HG02884 (cell line): Measurements from ENCODE around the gene COPZ2.
"Not testable (repeated sequence)": the region's sequence is repeated elsewhere in the genome, so short reads cannot be mapped to it uniquely, and the experiment has no call there.

ENCODE experiments used
- ATAC-seq: cut with Tn5 transposase; IDR thresholded peaks from one replicate; pipeline ENCODE4 v1.9.1; 2021; ENCODE audit warnings: mild to moderate bottlenecking, moderate library complexity; ENCODE audit not compliant: unreplicated experiment

The COPZ2 gene

DNA sequence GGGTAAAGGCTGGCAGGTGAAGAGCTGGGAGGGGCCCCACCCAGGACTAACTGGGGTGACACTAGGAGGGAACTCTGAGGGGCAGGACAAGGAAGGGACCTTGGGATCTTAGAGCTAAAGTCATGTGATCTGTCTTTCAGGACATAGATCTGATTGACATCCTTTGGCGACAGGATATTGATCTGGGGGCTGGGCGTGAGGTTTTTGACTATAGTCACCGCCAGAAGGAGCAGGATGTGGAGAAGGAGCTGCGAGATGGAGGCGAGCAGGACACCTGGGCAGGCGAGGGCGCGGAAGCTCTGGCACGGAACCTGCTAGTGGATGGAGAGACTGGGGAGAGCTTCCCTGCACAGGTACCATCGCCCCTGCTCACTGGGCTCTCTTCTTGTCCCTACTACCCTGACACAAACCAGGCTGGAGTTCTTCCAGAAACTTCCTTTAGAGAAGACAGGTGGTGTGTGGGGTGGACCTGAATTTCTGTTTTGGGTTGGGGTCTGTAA lies 18.7 kb upstream of the COPZ2 start:
- no peak for ATAC-seq

DNA sequence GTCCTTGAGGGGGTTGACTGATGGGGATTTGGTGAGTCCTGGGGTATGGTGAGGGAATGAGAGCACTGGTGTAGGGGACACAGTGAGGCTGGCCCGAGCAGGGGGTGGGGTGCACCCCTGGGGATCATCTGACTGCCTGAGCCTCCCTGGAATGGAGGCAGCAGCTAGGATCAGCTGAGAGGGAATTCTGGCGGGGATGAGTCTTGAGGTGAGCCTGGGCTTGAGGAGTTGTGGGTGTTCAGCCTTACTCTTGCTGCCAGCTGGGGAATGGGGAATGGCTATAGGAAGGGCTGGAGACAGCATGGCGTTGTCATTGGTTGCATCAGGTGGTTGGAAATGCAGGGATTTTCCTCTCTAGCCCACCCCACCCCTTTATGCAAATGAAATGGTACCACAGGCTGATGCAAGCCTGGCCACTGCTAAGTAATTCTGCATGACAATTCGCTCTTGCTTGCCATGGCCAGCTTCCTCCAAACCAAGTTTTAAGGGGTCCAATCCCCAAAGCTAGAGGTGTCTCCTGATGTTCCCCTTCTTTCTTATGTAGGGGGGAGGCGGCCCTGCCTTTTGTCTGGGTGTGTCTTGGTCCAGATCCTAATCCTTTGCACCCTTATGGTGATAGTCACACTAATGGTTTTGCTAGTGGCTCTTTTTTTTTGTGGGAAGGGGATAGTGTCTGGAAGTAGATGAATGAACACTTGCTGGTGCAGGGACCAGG lies 18.1 kb upstream of the COPZ2 start:
- no peak for ATAC-seq

DNA sequence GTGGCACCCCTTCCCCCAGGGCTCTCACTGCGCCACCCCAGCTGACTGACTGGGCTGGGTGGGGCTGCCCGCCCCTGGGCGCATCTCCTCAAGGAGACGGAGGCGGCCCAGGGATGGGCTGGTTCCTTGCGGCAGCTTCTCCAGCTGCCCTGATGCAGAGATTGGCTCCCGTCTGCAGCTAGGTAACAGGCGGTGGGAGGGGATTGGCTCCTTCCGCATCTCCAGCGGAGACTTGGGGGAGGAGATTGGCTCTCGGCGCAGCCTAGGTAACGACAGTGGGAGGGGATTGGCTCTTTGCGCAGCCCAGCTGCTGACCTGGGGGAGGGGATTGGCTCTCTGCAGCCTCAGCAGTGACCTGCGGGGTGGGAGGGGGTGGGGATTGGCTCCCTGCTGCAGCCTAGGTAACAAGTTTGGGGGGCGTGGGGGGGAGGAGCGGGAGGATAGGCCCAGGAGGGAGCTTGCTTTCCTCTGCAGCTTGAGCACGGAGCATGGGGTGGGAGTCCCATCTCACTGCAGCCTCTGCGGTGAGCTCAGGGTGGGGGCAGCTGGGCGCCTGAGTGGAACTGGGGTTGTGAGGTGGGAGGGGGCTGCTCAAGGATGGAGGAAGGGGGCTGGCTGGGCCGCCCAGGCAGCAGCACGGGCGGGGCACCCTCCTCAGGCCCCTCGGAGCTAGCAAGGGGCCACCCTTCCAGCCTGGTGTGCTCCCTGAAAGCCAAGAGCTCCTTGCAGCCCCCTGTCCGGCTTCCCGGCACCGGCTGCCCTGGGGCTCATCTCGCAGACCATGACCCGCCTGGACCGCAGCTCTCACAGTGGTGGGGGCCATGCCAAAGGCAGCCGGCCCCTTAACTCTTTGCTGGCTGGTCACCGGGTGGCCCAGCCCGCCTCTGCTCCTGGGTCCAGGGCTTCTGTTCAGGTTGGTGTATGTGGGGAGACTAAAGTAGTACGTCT lies 16.9 kb upstream of the COPZ2 start:
- no peak for ATAC-seq

DNA sequence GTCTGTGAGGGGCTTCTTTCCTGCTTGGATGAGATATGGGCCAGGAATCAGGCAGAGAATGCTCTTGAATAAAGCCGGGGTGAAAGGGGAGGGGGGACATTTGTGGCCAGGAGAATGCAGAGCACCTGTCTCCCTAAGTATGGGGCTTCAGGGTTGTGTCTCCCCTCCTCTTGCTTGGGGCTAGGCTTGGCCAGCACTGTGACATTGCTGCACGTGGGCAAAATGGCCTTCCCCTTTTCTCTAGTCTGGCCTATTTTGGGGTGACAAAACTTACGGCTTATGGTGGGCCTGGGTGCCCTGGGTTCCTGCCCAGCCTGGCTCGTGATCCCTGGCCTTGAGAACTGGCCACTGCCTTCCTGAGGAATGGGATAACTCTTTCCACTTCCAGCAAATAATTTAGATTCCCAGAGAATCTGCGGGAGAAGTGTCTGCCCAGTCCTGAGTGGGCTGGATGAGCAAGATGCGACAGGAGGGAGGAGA lies 16.2 kb upstream of the COPZ2 start:
- ATAC-seq: no peak

DNA sequence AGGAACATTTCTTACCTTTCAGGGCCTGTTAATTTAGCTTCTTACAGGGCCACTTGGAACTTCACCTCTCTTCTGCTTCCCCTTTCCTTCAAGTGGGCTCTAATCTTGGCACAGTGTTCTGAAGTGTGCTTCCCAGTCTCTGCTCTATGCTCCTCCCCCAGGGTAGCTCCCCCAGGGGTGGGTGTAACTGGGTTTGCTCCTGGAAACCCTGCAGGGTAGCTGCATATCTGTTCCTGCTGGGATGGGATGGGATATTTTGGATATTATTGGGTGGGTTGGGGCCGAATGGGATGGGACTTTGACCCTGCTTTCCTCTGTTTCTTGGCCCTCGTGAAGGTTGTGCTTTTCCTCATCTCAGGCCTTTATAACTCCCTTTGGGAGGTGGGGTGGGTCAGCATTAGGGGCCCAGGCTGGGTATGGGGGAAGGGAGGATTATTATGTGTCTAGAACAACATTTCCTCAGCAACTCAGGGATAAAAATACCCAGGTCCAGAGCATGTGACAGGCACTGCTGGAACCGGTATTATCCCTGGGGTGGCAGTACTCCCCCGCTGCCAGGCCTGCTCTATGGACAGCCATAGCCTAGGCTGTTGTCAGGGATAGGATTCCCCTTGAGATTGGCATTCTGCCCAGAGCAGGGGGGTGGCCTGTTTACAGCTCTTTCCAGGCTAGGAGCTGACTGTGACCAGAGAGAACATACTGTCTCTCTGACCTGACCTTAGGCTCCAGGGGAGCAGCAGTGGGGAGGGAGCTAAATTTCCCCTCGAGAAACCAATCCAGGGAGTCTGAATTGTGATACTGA lies 15.6 kb upstream of the COPZ2 start:
- no peak for ATAC-seq

DNA sequence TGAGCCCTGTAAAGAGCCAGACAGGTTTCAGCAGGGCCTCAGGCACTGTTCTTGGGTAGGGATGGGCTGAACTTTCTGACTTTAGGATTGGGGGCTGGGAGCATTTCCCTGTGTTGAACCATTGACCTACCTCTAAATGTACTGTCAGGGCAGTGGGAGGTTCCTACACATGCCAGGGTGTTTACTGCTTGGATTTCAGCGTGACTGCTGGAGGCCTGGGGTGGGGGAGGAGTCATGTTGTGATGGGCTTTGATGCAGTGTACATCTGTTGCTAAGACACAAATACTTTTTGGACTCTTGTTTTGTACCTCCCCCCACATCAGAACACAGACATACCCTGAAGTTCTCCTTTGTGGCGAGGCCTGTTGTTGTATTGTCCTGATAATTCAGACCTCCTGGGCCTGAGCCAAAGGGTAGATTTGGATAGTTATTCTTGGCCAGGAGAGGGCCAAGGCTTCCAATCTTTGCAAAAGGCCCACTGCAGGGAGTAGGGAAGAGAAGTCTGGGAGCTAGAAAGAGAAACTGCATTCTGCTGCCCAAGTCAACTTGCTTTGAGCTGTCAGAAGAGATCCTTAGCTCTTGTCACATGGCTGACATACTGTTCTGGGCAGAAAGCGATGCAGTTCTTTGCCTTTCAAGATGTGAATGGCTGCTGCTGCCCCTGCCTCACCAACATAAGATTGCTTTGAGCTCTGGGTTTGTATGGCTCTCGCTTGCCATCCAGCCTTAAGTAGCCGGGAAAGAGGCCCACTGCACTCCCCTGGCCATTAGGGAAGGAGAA lies 14.3 kb upstream of the COPZ2 start:
- no peak for ATAC-seq

DNA sequence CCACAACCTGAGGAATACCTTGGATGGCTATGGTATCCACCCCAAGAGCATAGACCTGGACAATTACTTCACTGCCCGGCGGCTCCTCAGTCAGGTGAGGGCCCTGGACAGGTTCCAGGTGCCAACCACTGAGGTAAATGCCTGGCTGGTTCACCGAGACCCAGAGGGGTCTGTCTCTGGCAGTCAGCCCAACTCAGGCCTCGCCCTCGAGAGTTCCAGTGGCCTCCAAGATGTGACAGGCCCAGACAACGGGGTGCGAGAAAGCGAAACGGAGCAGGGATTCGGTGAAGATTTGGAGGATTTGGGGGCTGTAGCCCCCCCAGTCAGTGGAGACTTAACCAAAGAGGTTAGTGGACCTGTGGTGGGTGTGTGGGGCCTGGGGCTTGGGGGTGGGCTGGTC lies 13.7 kb upstream of the COPZ2 start:
- no peak for ATAC-seq

DNA sequence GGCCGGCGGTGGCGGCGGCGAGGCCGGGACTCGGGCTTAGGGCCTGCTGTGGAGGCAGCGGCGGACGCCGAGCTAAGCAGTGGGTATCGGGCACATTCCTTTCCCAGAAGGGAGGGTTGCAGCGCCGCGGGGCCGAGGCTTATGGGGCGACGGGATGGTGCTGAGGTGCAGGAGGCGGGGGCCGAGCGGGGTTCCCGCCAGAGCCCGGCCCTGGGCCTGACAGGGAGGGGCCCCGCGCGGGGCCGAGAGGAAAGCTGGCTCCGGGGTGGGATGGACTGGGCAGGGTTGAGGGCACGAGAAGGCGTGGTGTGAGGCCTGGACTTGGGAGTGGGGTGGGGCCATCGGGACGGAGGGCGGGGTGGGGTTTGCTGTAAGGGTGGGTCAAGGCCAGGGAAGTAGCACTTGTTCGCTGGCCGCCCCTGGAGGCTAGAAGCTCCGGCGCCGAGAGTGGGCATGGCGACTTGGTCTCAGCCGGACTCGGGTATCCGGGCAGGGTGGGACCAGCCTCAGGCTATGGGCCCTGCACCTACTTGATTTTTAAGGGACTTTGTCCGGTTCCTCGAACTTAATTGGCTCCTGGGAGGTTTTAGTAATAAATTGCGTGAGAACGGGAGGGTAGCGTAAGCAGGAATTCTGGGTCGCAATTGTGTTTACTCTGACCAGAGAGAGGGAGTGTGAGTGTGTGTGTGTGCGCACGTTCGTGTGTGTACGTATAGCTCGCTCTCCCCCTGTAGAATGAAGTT lies 11.0 kb upstream of the COPZ2 start:
- ATAC-seq: peak; percentile 29

DNA sequence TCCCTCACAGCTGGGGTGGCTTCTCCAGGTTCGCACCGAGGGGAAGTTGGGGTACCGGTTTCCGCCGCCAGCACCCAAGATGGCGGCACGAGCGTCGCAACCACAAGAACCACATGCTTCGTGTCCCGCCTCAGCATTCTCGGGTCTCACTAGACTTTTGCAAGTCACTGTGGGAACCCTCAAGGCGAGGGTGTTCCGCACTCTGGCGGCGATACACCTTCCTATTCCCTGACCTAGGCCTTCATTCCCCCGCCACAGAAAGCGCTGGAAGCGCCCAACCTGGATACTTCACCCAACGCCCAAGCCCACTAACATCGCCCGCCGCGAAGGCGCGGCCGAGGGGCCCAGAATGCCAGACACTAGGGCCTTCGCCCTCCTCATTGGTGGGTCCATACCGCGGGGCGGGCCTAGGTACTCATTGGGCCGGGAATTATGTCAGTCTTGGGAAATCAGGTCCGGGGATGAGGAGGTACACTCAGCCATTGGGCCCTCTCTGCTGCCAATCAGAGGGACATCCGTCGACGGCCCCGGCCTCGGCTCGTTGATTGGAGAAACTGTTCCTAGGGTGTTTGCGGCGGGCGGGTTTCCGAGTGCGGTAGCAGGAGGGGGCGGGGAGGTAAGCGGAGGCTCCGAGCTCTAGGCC lies 10.3 kb upstream of the COPZ2 start, which contains the start of gene NFE2L1:
NFE2L1 (plus strand) TSS at position 619 of the 643 bp plus-strand sequence. CDS start 2,760 bp downstream, outside the sequence.
- peak; percentile 88 for ATAC-seq

DNA sequence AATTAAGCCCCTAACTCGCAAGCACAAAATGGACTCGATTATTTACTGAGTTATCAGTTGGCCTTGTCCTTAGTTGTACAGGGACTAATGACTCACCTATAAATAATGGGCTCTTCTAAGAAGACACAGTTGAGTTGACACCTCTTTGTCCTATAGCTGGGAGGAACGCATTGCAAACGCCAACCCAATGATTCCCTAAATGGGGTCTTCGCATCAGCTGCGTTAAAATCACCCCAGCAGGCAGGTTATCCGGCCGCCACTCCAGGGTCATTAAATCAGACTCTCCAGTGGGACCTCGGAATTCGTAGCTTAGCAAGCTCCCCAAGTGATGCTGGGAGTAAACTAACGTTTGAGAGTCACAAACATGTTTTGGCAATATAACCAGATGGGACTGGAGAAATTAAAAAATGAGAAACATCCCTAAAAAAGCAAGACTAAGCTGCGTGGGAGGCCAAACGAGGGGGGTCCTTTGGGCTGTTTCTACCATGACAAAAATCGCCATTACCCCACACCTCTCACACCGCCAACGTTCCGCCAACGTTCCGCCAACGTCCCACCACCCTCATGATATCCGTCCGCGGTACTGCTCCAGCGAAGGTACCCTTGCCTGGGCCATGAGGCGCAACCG lies 9.6 kb upstream of the COPZ2 start:
- no peak for ATAC-seq

DNA sequence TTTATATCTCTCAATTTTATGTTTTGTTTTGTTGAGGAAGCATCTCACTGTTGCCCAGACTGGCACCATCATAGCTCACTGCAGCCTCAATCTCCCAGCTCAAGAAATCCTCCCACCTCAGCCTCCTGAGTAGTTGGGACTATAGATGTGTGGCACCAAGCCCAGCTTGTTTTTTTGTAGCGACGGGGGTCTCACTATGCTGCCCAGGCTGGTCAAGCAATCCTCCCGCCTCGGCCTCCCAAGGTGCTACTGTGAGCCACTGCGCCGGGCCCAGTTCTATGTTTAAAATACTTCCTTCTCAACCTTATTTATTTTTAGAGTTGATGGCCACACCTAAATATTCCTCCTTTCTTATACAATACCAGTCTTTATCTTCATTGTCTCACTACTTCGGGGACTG lies 8.7 kb upstream of the COPZ2 start:
- no peak for ATAC-seq

DNA sequence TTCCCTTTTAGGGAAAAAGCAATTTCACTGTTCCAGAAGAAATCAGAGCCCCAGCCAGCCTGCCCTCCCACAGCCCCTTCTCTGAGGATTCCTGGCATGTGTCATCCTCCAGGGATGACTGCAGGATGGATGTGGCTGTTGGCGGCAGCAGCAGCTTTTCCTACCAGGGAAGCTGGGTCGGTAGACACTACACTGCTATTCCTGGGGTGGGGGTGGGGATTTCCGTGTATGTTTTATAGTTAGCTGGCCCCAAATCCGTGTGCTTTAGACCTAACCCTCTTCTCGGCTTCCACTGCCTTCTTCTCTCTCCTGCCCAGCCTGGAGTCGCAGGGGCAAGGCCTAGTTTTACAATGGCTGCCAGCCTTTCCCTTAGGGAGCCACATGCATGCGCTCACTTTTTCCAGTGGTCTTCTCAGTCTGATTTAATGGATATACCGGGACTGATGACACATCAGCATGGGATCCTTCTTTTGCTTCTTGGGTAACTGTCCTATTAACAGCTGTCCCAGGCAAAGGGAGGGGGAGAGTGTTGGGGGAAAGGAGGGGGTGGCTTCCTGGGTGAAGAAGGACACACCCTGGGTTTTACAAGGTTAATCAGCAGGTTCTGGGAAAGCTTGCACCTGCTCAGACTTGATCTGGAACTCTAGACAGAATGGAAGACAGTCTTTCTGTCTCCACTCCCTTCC lies 7.9 kb upstream of the COPZ2 start:
- ATAC-seq: no peak

DNA sequence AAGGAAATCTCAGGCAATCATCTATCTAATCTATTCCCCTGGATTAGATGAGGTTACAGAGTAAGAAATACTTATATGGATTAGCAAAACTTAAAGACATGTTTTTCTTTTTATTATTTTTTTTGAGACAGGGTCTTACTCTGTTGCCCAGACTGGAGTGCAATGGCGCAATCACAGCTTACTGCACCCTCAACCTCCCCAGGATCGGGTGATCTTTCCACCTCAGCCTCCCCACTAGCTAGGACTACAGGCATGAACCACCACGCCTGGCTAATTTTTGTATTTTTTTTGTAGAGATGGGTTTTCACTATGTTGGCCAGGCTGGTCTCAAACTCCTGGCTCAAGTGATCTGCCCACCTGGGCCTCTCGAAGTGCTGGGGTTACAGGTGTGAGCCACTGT lies 7.3 kb upstream of the COPZ2 start:
- ATAC-seq: no peak

DNA sequence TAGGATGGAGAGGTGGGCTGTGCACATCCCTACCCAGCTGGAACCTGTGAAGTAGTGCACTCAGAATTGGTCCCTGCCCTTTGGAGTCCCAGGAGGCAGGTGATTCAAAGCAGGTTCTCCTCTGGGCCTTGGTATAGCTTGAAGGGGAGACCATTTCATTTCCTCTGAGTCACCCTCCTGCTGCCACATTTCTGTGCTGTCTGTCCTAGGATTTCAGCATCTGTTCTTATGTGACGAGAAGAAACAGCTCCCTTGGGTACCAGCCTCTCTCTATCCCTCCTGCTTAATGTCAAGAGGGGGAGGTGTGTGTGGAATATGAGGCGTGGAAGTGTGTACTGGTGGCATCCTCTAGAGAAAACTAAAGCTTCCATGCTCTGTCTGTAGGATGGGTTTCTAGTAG lies 5.6 kb upstream of the COPZ2 start:
- ATAC-seq: no peak

DNA sequence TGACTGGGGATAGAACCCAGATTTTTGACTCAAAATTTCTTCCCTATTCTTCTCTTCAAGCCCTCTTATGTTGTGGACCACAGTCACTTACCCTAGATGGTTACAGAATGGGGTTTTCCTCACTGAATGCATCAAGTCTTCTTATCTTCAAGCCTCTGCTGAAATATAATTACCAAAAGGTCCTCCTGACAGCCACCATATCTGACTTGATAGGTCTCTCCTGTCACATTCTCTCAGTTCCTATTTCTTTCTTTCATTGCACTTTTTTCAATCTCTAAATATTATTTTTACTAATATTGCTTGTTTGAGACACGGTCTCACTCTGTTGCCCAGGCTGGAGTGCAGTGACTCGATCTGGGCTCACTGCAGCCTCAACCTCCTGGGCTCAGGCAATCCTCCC lies 1.1 kb upstream of the COPZ2 start:
- ATAC-seq: no peak

DNA sequence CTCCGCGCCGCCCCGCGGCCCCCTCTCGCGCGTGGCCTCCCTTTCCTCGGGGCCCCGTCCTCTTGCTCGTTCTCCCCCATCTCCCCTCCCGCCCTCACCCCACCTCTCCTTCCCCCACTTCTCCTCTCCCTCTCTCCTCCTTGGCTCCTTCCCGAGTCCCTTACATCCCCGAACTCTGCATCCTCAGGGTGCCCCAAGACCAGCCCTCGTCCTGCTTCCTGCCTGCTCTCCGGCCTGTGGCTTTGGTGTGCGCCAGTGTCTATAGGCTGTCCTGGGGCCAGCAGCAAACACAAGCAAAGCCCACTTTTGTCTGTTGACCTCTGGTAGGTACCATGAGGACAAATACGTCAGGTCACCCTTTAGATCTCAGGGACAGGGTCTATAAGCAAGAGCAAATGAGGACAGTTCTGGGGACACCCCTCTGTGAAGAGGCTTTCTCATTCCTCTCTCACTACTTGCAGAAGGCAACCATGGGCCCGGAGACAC lies 284 bp upstream of the COPZ2 start:
- ATAC-seq: no peak

DNA sequence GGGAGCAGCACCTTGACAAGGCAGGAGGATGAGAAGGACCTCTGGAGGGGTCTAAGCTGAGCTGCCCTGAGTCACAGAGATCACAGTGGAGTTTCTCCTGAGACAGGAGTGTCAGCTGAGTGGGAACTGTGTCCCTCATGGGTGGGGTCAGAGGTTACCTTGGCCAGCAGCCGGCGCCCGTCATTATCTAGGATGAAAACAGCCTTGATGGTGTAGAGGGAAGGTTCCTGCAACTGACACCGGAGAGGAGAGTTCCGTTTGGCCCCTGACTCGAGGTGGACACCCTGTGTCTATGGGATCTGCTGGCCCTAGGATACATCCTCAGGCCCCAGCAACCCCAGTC lies 933 bp downstream of the COPZ2 start:
- no peak for ATAC-seq

DNA sequence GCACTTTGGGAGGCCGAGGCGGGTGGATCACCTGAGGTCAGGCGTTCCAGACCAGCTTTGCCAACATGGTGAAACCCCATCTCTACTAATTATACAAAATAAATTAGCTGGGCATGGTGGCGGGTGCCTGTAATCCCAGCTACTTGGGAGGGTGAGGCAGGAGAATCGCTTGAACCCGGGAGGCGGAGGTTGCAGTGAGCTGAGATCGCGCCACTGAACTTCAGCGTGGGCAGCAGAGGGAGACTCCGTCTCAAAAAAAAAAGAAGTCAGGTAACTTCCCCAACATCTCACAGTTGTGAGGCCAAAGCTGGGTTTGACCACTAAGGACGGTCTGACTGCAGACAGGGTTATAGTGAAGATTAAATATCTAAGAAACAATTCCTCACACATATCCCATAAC lies 2.9 kb downstream of the COPZ2 start:
- ATAC-seq: not testable (repeated sequence)
